HepG2 (cell line): Measurements from ENCODE around the gene MVK. TPM values are rescaled to one million over a fixed set of nuclear protein-coding genes. Genes with fewer than 3 reads are reported as not detected.

Experiments
- ATAC-seq: fragments of 200-7000 bp; cut with Tn5 transposase; 3 replicates; pipeline ENCODE4 v1.9.1; 2020; ENCODE audit warnings: mild to moderate bottlenecking, moderate library complexity
- BruUV-seq: library from RNA; stranded (reverse); fragments of 400-500 nt; replicated peaks from 2 replicates; lab custom pipeline; 2021; lab: Mats Ljungman, UMichigan
- CTCF ChIA-PET: fragments of 300-600 bp; formaldehyde crosslinking; extraction: SDS; loops from one replicate; lab custom pipeline; 2021; ENCODE audit warnings: low total read pairs, inconsistent platforms, low intra/inter-chr PET ratio; lab: Yijun Ruan, JAX
- POLR2A ChIA-PET: fragments of 350-600 bp; sonication (Branson Sonifier 250); formaldehyde crosslinking; loops from one replicate; lab custom pipeline; 2020; ENCODE audit warnings: antibody characterized with exemption, inconsistent platforms; lab: Yijun Ruan, JAX
- DNase-seq: peaks from one replicate; pipeline ENCODE4 v3.0.0-alpha.2; 2015; ENCODE audit warnings: low spot score
- FAIRE-seq: peaks from 3 replicates; lab custom pipeline; 2011; peaks lifted over from hg19 to GRCh38; lab: Jason Lieb, UNC
- H2AFZ ChIP-seq: one replicate; pipeline ENCODE4 v1.6.1; 2011; ENCODE audit warnings: low read length, inconsistent platforms
- H3K27ac ChIP-seq: fragments of 300-600 bp; 3 replicates; pipeline ENCODE4 v1.8.0; 2011; ENCODE audit warnings: mixed run types, mild to moderate bottlenecking, mixed read lengths, low read length, inconsistent platforms; ENCODE audit not compliant: insufficient read depth; ENCODE audit errors: extremely low read length
- H3K27me3 ChIP-seq, 2 experiments: fragments of 200-600 bp in 1 of 2; 2 replicates in 1 of 2; 3 replicates in 1 of 2; pipeline versions ENCODE4 v1.6.0 to v1.8.0; 2011; ENCODE audit warnings: low read length in 2 of 2, mild to moderate bottlenecking in 2 of 2, moderate library complexity in 2 of 2, inconsistent platforms in 1 of 2; ENCODE audit not compliant: insufficient read depth in 2 of 2, control insufficient read depth in 1 of 2
- H3K36me3 ChIP-seq, 2 experiments: fragments of 200-600 bp in 1 of 2; replicated peaks in 1 of 2; 2 replicates in 1 of 2; 3 replicates in 1 of 2; pipeline versions ENCODE4 v1.5.1 to v1.8.0; 2011; ENCODE audit warnings: low read length in 2 of 2, inconsistent platforms in 1 of 2; ENCODE audit not compliant: insufficient read depth in 2 of 2, control insufficient read depth in 1 of 2
- H3K4me1 ChIP-seq: 2 replicates; pipeline ENCODE4 v1.5.1; 2012; ENCODE audit warnings: low read length, inconsistent platforms; ENCODE audit not compliant: insufficient read depth
- H3K4me2 ChIP-seq: 2 replicates; pipeline ENCODE4 v1.6.0; 2011; ENCODE audit warnings: low read depth, low read length, inconsistent platforms
- H3K4me3 ChIP-seq, 3 experiments: fragments of 200-600 bp in 1 of 3; sonication (generic), shearing (Covaris generic) in 1 of 3; replicated peaks in 1 of 3; 2 replicates each; pipeline ENCODE4 v1.5.1; 2011 to 2016; ENCODE audit warnings: low read length in 3 of 3, inconsistent platforms in 2 of 3, low read depth in 2 of 3, mild to moderate bottlenecking in 2 of 3, control low read depth in 1 of 3, mixed read lengths in 1 of 3; ENCODE audit not compliant: insufficient read depth in 1 of 3
- H3K79me2 ChIP-seq: one replicate; pipeline ENCODE4 v1.6.1; 2011; ENCODE audit warnings: low read length, inconsistent platforms; ENCODE audit not compliant: insufficient read depth
- H3K9ac ChIP-seq: 2 replicates; pipeline ENCODE4 v1.6.0; 2011; ENCODE audit warnings: mild to moderate bottlenecking, low read depth, low read length, inconsistent platforms; ENCODE audit not compliant: insufficient read depth
- H3K9me3 ChIP-seq: 2 replicates; pipeline ENCODE4 v1.5.1; 2012; ENCODE audit warnings: mild to moderate bottlenecking, low read length
- H4K20me1 ChIP-seq: 2 replicates; pipeline ENCODE4 v1.6.0; 2011; ENCODE audit warnings: inconsistent platforms, mild to moderate bottlenecking, low read length, moderate library complexity; ENCODE audit not compliant: insufficient read depth
- CC2D1A ChIP-seq: sonication (generic); formaldehyde crosslinking; IDR thresholded peaks from 2 replicates; pipeline ENCODE4 v1.8.1; 2023; ENCODE audit warnings: mild to moderate bottlenecking, missing genetic modification reagents
- HNF4G ChIP-seq, 2 experiments: sonication (generic) in 1 of 2; formaldehyde crosslinking in 1 of 2; IDR thresholded peaks; 2 replicates each; pipeline versions ENCODE4 v1.4.0 to v1.6.1; 2011 to 2020; ENCODE audit warnings: borderline replicate concordance in 2 of 2, low read depth in 2 of 2, mild to moderate bottlenecking in 2 of 2, low read length in 1 of 2, missing genetic modification reagents in 1 of 2, moderate library complexity in 1 of 2
- MLX ChIP-seq: IDR thresholded peaks from 2 replicates; pipeline ENCODE4 v1.6.1; 2016
- RBM22 ChIP-seq: fragments of 200-400 bp; formaldehyde crosslinking; optimal IDR thresholded peaks from 2 replicates; pipeline ENCODE3; 2017; ENCODE audit warnings: mild to moderate bottlenecking, low read length, moderate library complexity
- RERE ChIP-seq: IDR thresholded peaks from 2 replicates; pipeline ENCODE4 v1.6.1; 2016; ENCODE audit warnings: low read depth, missing genetic modification reagents, missing compliant biosample characterization
- SP1 ChIP-seq, 2 experiments: fragments of 450-650 bp in 1 of 2; sonication (generic) in 1 of 2; formaldehyde crosslinking in 1 of 2; IDR thresholded peaks; 2 replicates each; pipeline versions ENCODE4 v1.4.0 to v1.6.1; 2016 to 2020; ENCODE audit warnings: missing genetic modification reagents in 1 of 2
- ZMYM2 ChIP-seq: sonication (generic); formaldehyde crosslinking; IDR thresholded peaks from 2 replicates; pipeline ENCODE4 v1.8.0; 2022; ENCODE audit warnings: mild to moderate bottlenecking, missing genetic modification reagents
- ZNF205 ChIP-seq: IDR thresholded peaks from 2 replicates; pipeline ENCODE4 v1.6.1; 2018; ENCODE audit warnings: missing biosample characterization, missing genetic modification reagents
- ZNF547 ChIP-seq: sonication (generic); formaldehyde crosslinking; IDR thresholded peaks from 2 replicates; pipeline ENCODE4 v1.5.1; 2020; ENCODE audit warnings: mild to moderate bottlenecking, missing genetic modification reagents
- ZNF83 ChIP-seq: sonication (generic); formaldehyde crosslinking; IDR thresholded peaks from 2 replicates; pipeline ENCODE4 v1.4.0; 2020; ENCODE audit warnings: missing genetic modification reagents, mild to moderate bottlenecking, borderline replicate concordance
- ZSCAN25 ChIP-seq: sonication (generic); formaldehyde crosslinking; IDR thresholded peaks from 2 replicates; pipeline ENCODE4 v1.8.0; 2022; ENCODE audit warnings: mild to moderate bottlenecking, missing genetic modification reagents
- WGBS: methylation state at CpG from one replicate; pipeline ENCODE4 v1.1.6; 2017; ENCODE audit warnings: low lambda C conversion rate; 5-methylcytosine and 5-hydroxymethylcytosine counted together
- in situ Hi-C: cut with HindIII; loops from 2 replicates; pipeline ENCODE4 v1.10.0; 2017; ENCODE audit warnings: low pct_unique_long_range_greater_than_20kb; ENCODE audit not compliant: extremely low pct_ligation_motif_present
- intact Hi-C: fragments of 100-400 bp; cut with micrococcal nuclease; formaldehyde crosslinking; loops from one replicate; pipeline ENCODE4 v1.10.0; 2022; ENCODE audit not compliant: unreplicated experiment
- polyA plus RNA-seq, 8 experiments: library from polyadenylated mRNA; depleted of rRNA in 3 of 8; stranded (reverse) in 7 of 8; unstranded in 1 of 8; fragments of >200 nt; fragmentation: Illumina TruSeq in 4 of 8; extraction: Trizol in 4 of 8; gene quantifications; 2 replicates each; pipeline versions ENCODE4 v1.2.1 to v1.2.3, GENCODE V29; 2011 to 2016; ENCODE audit warnings: low read depth in 4 of 8, missing spikeins in 1 of 8, mixed read lengths in 1 of 8; ENCODE audit not compliant: insufficient read depth in 1 of 8
- total RNA-seq, 5 experiments: library from RNA; depleted of rRNA; stranded (reverse); fragments of >200 nt; fragmentation: Illumina TruSeq; extraction: Trizol; gene quantifications; 2 replicates each; pipeline ENCODE4 v1.2.3, GENCODE V29; 2016; ENCODE audit warnings: low read depth in 1 of 5

MVK gene
- total and polyA plus RNA-seq, 2 of the 13 experiments (the other 11 are each of a cell fraction or from before 2014, with no cell fraction given), result 11.6 to 66.9 TPM

GRCh38 chr12:109587921-109588320, 14.3 kb downstream of the MVK start (continued):
- no peak for TF ChIP-seq RERE (CRISPR knock-in tag)
- TF ChIP-seq ZNF205, result no peak
- no peak for TF ChIP-seq ZNF83

GRCh38 chr12:109588461-109589239, 15.1 kb downstream of the MVK start:
- no peak overlapping the region for H2AFZ ChIP-seq
- BruUV-seq, result TSS peak; percentile 25
- 62% methylated on average over 23 of the region's 26 CpGs for WGBS
- H3K9me3 ChIP-seq, result no peaks in the 10 kb centered on the region
- ChIA-PET CTCF (no interaction called here), POLR2A (interaction anchor here (1.0 to 2.5 kb wide), 4 partner anchors 9 to 125 kb away, joined by 3 to 13 read pairs (median 8); partner anchors contain the start of genes FAM222A, MMAB and MVK)
- FAIRE-seq (no peak), ATAC-seq (peak; percentile 64), DNase-seq (peak; percentile 54)
- peak overlapping the region; percentile 50 for H3K4me2 ChIP-seq
- peak overlapping the region; percentile 83 for H3K27ac ChIP-seq
- H4K20me1 ChIP-seq, result no peaks in the 10 kb centered on the region
- no peak overlapping the region; a peak in 1 of 6 replicates for H3K4me3 ChIP-seq
- H3K4me1 ChIP-seq, result peaks cover 55% of the 10 kb centered on the region
- in situ Hi-C loops (no loop called here), intact Hi-C loops (no loop called here)
- H3K79me2 ChIP-seq, result no peaks in the 10 kb centered on the region
- H3K27me3 ChIP-seq, result no peaks in the 10 kb centered on the region
- H3K36me3 ChIP-seq, result peaks cover 2 to 39% of the 10 kb centered on the region in 2 experiments; a peak in 4 of 5 replicates
- 0 out of 2 replicates have a peak overlapping the region, but pooled peaks have one; percentile 31 for H3K9ac ChIP-seq
- TF ChIP-seq ZNF547 (CRISPR knock-in tag) (0 out of 2 replicates have a peak, but pooled peaks have one; percentile 71), SP1 (IDR thresholded peaks at IDR 0.05) (no peak), SP1 (CRISPR knock-in tag; IDR thresholded peaks at IDR 0.05) (peak; percentile 36; the same call in 1 of the 2 replicates), CC2D1A (CRISPR knock-in tag) (no peak), ZSCAN25 (0 out of 2 replicates have a peak, but pooled peaks have one; percentile 27), ZMYM2 (0 out of 2 replicates have a peak, but pooled peaks have one; percentile 51), RBM22 (peak; percentile 84), MLX (0 out of 2 replicates have a peak, but pooled peaks have one; percentile 30), HNF4G (IDR thresholded peaks at IDR 0.05; ENCODE audit: borderline replicate concordance, low read depth, low read length) (peak; percentile 84; the same call in 1 of the 2 replicates), HNF4G (CRISPR knock-in tag; IDR thresholded peaks at IDR 0.05; ENCODE audit: borderline replicate concordance, low read depth) (0 out of 2 replicates have a peak, but pooled peaks have one; percentile 8)
